OCI-LY7 (cell line): ENCODE measurements around the gene DNASE1L3.

Experiments used
- CTCF ChIP-seq: fragments of 200-600 bp; sonication (generic); conservative IDR thresholded peaks from 2 replicates; pipeline ENCODE4 v1.5.1; 2014; ENCODE audit warnings: mild to moderate bottlenecking, antibody characterized with exemption, low read length, moderate library complexity, mixed read lengths
- EZH2phosphoT487 ChIP-seq: fragments of 200-600 bp; sonication (generic); IDR thresholded peaks from 2 replicates; pipeline ENCODE4 v1.6.1; 2018; ENCODE audit warnings: low read depth, borderline replicate concordance, mild to moderate bottlenecking, mixed run types, antibody characterized with exemption, low read length, moderate library complexity, mixed read lengths

GRCh38 chr3:58222161-58222724, 11.5 kb upstream of the DNASE1L3 start:
- TF ChIP-seq CTCF (no peak), EZH2phosphoT487 (no peak)
